ENCODE data around the gene QSOX2.

DNA sequence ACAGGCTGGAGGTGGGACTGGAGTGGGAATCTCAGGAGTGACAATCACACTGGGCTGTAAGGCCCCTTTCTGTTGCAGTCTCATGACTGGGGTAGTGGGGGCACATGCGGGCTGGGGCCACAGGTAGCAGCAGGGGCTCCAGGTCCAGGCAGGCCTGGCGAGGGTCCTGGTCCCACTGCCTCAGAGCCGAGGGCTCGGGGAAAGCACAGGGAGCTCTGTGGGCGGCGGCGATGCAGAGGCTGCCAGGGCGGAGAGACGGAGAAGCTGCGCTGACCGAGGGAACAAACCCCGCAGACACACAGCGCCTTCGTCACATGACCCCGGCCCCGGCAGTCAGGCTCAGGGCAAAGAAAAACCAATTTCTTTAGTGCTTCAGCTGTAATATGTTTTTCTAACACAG, 35.3 kb downstream of the QSOX2 start:
- TF ChIP-seq, protein P1, sequence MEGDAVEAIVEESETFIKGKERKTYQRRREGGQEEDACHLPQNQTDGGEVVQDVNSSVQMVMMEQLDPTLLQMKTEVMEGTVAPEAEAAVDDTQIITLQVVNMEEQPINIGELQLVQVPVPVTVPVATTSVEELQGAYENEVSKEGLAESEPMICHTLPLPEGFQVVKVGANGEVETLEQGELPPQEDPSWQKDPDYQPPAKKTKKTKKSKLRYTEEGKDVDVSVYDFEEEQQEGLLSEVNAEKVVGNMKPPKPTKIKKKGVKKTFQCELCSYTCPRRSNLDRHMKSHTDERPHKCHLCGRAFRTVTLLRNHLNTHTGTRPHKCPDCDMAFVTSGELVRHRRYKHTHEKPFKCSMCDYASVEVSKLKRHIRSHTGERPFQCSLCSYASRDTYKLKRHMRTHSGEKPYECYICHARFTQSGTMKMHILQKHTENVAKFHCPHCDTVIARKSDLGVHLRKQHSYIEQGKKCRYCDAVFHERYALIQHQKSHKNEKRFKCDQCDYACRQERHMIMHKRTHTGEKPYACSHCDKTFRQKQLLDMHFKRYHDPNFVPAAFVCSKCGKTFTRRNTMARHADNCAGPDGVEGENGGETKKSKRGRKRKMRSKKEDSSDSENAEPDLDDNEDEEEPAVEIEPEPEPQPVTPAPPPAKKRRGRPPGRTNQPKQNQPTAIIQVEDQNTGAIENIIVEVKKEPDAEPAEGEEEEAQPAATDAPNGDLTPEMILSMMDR (IDR thresholded peaks at IDR 0.05) = no peak
- no peak for TF ChIP-seq POLR2A (IDR thresholded peaks at IDR 0.05)
